GM18868 (cell line): Measurements from ENCODE around the gene PIK3C2A.
"Not testable (repeated sequence)": the region's sequence is repeated elsewhere in the genome, so short reads cannot be mapped to it uniquely, and the experiment has no call there.

Experiments
- ATAC-seq: cut with Tn5 transposase; IDR thresholded peaks from one replicate; pipeline ENCODE4 v1.9.1; 2021; ENCODE audit warnings: mild to moderate bottlenecking, moderate library complexity; ENCODE audit not compliant: unreplicated experiment

The PIK3C2A gene

GRCh38 chr11:17207317-17208256 lies at the start of gene PIK3C2A:
Gene PIK3C2A (minus strand): TSS chr11:17207986. CDS start chr11:17169741, 38,245 bp downstream.
- ATAC-seq, result peak; percentile 94

GRCh38 chr11:17257196-17257595 lies 49.4 kb upstream of the PIK3C2A start:
- no peak for ATAC-seq

- ATAC-seq, result no peak
Measured at GRCh38 chr11:17256512-17256911, 48.7 kb upstream of the PIK3C2A start.

- no peak for ATAC-seq
Measured at GRCh38 chr11:17252704-17253103, 44.9 kb upstream of the PIK3C2A start.

- no peak for ATAC-seq
Measured at GRCh38 chr11:17250561-17251350, 43.0 kb upstream of the PIK3C2A start.

GRCh38 chr11:17244046-17244445 lies 36.3 kb upstream of the PIK3C2A start:
- peak; percentile 81 for ATAC-seq

- ATAC-seq, result not testable (repeated sequence)
Measured at GRCh38 chr11:17242954-17243353, 35.2 kb upstream of the PIK3C2A start.

GRCh38 chr11:17240780-17241179 lies 33.0 kb upstream of the PIK3C2A start:
- no peak for ATAC-seq

- ATAC-seq, result not testable (repeated sequence)
Measured at GRCh38 chr11:17239927-17240326, 32.1 kb upstream of the PIK3C2A start.

GRCh38 chr11:17238377-17238776 lies 30.6 kb upstream of the PIK3C2A start:
- no peak for ATAC-seq

- ATAC-seq, result no peak
Measured at GRCh38 chr11:17233101-17233500, 25.3 kb upstream of the PIK3C2A start.

- ATAC-seq, result peak; percentile 98
Measured at GRCh38 chr11:17230867-17231851, 23.4 kb upstream of the PIK3C2A start.

GRCh38 chr11:17229481-17230152 lies 21.8 kb upstream of the PIK3C2A start:
- no peak for ATAC-seq

- not testable (repeated sequence) for ATAC-seq
Measured at GRCh38 chr11:17228186-17228925, 20.6 kb upstream of the PIK3C2A start.

GRCh38 chr11:17224727-17225126 lies 16.9 kb upstream of the PIK3C2A start:
- no peak for ATAC-seq

- no peak for ATAC-seq
Measured at GRCh38 chr11:17221968-17222367, 14.2 kb upstream of the PIK3C2A start.

GRCh38 chr11:17219016-17219415 lies 11.2 kb upstream of the PIK3C2A start:
- ATAC-seq, result no peak

- ATAC-seq, result no peak
Measured at GRCh38 chr11:17218403-17218802, 10.6 kb upstream of the PIK3C2A start.

- ATAC-seq, result no peak
Measured at GRCh38 chr11:17217401-17217800, 9.6 kb upstream of the PIK3C2A start.
